HG03196 (cell line): ENCODE results near the gene RPGR.

ENCODE experiments used
- ATAC-seq: cut with Tn5 transposase; IDR thresholded peaks from one replicate; pipeline ENCODE4 v1.9.1; 2021; ENCODE audit not compliant: unreplicated experiment

RPGR gene

GRCh38 chrX:38260231-38260630 is 67.1 kb downstream of the RPGR start:
- no peak for ATAC-seq

- no peak for ATAC-seq
Measured at GRCh38 chrX:38256019-38256418, 71.3 kb downstream of the RPGR start.

- ATAC-seq, result no peak
Measured at GRCh38 chrX:38249965-38250364, 77.3 kb downstream of the RPGR start.

- ATAC-seq, result no peak
Measured at GRCh38 chrX:38247051-38247450, 80.3 kb downstream of the RPGR start.

GRCh38 chrX:38240541-38240940 is 86.8 kb downstream of the RPGR start:
- ATAC-seq, result no peak

- no peak for ATAC-seq
Measured at GRCh38 chrX:38236901-38237615, 90.3 kb downstream of the RPGR start.

GRCh38 chrX:38233891-38234667 is 93.2 kb downstream of the RPGR start:
- ATAC-seq, result no peak

- no peak for ATAC-seq
Measured at GRCh38 chrX:38232079-38232686, 95.1 kb downstream of the RPGR start.

- ATAC-seq, result no peak
Measured at GRCh38 chrX:38225093-38225492, 102.2 kb downstream of the RPGR start.

- no peak for ATAC-seq
Measured at GRCh38 chrX:38224160-38224559, 103.1 kb downstream of the RPGR start.

- ATAC-seq, result no peak
Measured at GRCh38 chrX:38221391-38221929, 105.8 kb downstream of the RPGR start.

GRCh38 chrX:38220415-38221390 is 106.6 kb downstream of the RPGR start, which contains the start of gene SRPX:
Gene SRPX (minus strand): TSS chrX:38220871. CDS start chrX:38220792, 79 bp downstream.
- ATAC-seq, result no peak

GRCh38 chrX:38220024-38220414 is 107.3 kb downstream of the RPGR start:
- ATAC-seq, result no peak
